Measurements from ENCODE around the gene ARG1.

ARG1 gene

DNA sequence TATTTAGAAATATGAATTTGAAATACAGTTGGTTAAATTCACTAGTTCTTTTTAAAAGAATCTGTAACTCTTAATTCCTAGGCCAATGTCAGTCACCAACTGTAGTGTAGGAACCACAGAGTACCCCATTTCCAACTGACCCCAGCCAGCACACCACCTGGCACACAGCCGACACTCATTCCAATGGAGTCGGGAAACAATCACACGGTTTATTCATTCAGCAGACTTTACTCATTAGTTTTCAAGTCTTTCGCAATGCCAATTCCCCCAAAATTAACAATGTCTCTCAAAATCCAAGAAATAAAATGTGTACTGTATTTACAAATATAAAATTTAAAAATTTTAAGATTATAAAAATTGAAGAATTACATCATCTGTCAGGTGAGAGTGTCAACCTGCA, 13.5 kb downstream of the ARG1 start:
- DNase-seq (ENCODE audit: low read depth) = no peak

DNA sequence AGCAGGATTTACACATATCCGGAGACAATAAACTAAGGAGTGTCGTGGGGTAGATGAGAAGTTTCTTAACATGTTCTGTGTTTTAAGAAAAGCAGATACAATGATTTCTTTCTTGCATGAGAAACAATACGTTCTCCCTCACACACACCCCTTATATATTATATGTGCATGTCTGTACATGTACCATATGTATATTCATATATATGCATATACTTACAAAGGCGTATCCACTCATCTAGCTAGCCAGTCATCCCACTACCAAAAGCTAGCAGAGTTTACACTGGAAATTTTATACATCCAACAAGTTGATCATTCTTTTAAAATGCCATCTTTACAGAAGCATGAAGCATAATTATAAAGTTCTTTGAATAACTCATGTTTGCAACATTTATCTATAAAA, 14.9 kb downstream of the ARG1 start:
- DNase-seq (ENCODE audit: low read depth) = no peak

DNA sequence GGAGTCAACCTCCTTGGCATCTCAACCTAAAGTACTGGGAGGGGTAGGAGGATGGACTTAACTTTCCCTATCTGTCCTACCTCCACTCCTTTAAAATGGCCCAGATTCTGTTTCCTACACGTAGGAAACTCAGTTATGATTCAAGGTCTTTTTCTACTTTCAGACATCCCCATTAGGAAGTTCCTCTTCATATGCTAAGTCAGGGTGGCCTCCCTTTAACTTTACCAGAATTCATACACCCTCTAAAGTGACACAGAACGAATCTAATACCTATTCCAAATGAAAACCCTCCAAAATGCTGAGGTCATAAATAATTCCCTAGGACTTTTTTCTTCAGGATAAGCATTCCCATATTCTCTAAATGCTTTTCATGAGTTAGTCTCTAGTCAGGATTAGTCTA, 15.6 kb downstream of the ARG1 start:
- DNase-seq (ENCODE audit: low read depth) = no peak

DNA sequence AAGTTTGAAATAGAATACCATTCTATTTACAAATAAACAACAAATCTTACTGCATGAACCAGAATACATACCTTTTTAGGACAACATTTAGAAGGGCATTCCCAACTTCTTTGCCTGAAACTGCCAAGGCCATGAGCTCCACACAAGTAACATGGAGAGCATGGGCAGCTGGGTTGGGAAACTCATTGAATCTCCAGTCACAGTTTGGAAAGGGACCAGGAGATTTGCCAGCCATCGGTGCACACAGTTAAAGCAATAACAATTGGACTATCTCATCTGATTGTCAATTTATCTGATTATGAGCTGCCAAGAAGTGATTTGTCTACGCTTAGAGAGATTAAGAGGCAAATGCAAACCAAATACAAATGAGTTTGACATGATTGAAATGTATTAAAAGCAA, 19.9 kb downstream of the ARG1 start:
- no peak for DNase-seq (ENCODE audit: low read depth)

DNA sequence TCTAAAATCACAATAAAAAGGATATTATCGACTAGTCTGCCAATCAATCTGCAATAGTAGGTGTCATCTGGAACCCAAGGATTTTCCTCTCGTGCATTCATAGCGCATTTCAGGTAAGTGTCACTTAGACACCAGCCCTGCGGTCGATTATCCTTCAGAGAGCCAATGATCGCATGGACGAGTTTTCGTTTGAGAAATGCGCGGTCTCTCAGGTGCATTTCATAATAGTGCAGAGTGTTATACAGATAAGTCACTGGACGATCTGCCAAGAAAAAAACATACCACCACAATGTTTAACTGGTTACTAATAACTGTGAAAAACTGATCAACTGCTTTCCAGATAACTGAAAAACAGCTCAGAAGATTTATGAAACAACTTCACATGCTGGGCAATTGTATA, 21.0 kb downstream of the ARG1 start:
- no peak for DNase-seq (ENCODE audit: low read depth)

DNA sequence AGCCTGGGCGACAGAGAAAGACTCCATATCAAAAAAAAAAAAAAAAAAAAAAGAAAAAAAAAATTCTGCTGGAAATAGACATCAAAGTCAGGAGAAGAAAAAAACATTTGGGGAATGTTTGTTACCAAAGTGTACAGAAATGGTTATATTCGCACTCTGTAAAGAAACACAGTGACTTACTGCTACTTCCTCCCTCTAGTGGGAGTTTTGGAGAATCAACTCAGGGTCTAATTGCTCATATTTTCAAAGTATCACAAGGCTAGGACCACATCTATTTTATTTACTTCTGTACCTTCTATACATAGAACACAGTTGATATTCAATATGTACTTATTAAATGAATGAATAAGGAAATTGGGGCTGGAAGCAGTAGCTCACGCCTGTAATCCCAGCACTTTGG, 24.4 kb downstream of the ARG1 start:
- DNase-seq (ENCODE audit: low read depth) = peak; percentile 9

DNA sequence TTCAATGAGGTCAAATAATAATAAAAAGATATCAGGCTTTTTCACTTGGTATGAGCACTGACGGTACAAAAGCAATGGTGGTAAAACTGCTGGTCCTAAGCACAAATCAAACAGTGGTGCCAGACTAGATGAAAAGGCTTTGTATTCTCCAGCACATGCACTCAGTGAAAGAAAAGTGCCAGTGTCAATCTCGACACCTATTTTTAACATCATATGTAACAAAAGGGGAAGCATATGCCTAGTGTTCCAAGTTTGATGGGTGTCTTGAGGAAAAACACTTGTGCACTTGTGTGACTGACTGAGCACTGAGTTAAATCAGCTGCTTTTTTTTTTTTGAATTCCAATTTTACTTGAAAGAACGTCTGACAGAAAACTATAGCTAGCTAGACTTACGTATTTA, 27.7 kb downstream of the ARG1 start:
- DNase-seq (ENCODE audit: low read depth) = no peak

DNA sequence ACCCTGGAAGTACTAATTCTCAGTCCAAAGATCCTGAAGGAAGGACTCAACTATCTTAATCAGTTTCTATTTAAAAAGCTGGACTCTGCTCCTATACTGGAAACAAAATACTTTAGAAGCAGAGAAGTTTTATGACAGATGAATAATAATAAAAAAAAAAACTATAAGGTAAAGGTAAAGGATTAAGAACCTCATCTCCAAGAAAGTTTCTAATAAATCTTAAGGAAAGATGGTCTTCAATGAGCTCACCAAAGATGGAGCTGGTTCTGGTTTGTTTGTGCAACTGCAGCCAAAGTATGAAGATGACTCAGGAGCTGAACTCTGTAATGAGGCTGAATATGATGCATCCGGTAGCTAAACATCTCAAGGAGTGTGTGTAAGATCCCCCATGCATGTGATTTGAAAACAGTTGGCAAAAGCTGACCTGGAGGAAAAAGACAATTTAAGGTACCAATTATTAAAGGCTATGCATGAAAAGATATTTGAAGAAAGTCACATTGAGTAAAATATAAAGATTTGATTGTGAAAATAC, 29.8 kb downstream of the ARG1 start:
- peak; percentile 90 for DNase-seq (ENCODE audit: low read depth)

DNA sequence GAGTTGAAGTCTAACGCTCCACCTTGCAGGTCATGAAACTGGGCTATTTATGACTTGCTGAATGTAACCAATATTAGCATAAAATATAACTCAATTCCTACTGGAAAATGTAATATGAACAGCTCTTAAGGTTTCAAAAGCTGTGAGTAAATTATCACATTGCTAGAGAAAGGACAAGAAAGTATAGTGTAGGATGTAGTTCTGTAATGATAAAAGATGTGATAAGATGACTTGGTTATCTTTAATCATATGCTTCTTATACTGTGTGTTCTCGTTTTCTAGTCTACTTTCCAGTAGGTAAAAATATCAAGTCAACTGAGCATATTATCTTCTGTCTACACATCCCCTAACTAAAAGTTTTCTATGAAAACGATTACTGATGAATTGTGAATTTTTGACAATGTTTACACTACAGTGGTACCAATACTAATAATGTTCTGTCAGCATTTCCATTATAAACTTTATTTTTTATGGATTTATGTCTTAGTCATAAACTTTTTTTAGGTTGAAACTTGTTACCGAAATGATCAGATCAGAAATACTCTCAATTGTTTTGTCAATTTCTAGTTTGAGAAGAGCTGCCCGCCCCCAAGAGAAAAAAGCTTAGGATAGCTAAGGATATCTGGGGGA, 40.4 kb downstream of the ARG1 start:
- DNase-seq (ENCODE audit: low read depth) = no peak

DNA sequence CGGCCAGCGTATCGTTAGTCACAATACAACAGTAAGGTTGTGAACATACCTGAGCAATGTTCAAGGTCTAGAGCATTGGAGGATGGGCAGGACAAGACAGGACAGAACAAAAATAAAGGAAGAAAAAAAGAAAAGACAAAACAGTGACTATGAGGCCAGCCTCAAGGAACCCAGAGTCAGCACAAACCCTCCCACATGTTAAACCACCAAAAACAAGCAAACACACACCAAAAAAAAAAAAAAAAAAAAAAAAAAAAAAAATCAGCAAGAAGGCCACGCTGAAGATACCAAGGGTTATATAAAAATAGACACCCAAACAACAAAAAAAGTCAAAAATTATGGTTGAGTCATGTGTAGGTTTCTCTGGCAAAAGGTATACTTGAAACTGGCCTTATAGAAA, 42.2 kb downstream of the ARG1 start:
- DNase-seq (ENCODE audit: low read depth) = no peak

DNA sequence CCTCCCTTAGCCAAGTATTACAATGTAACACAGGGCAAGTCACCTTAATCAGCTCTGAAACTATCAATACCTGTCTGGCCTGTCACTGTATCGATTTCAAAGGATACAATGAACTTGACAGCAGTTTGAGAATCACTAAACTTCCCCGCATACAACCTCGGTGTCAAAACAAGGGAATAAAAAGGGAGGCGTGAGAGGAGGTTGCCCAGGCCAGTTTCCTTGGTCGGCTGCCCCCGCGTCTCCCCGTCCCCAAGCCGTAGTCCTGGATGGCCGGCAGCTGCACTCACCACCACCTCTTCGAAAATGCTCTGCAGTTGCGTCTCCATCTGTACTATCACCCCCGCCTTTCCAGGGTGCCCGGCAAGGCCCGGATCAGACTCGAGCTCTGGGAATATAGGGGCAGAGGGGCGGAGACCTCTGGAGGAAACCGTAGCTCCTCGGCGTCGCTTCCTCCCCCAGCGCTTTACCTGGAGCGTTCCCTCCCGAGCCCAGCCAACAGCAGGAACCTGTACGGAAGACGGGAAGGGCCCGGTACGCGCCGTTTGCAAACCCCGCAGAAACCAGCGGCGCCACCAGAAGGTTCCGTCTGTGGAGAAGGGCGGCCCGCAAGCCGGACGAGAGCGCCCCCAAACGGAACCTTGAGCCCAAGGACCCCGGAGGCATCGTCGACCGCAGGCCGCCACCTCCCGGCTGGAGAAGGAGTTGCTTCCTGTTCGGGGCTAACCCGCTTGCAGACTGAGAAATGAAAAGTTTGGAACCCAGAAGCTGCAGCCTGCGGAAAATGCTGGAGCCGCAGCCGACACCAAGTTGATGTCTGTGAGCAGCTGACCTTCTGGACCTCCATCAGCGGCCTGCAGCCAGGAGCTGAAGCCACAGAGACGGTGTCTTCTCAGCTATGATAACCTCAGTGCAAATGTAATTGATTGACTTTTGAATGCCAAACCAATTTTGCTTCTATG, 55.0 kb downstream of the ARG1 start, which contains the start of gene MED23:
Gene MED23 (minus strand): TSS at position 519 of the 959 bp plus-strand sequence. CDS start 193 bp downstream, at position 326.
- peak; percentile 93 for DNase-seq (ENCODE audit: low read depth)

DNA sequence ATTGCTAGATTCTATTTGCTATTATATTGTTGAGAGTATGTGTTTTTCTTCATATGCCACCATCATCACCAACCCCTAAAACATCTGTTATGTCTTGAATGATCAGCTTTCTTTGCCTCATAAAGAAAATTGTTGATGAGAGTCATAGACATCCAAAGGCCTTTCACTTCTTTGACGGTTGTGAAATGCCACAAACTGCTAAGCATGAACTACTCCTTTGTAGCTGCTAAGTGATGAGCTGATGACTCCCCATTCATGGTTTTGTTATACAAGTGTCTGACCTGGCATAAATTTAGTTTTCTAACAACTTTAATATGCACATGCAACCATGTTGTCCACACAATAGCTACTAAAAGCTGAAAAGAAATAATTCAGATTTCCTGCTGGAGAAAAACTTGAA, 55.7 kb downstream of the ARG1 start:
- no peak for DNase-seq (ENCODE audit: low read depth)

DNA sequence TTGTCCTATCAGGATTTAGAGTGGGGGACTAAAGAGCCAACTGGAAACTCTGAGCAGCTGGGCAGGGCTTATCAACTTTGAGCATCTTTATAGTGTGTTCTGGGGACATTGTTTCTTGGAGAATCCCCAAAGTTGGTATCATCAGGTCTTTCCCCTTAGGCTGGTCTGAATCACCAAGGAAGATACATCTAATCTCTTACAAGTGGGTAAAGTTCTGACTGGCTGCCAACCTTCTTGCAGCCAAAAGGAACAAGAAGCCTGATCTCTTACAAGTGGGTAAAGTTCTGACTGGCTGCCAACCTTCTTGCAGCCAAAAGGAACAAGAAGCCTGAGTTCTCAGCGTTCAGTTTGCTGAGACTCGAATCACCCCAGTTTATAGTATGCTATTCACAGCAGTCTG, 56.6 kb downstream of the ARG1 start:
- DNase-seq (ENCODE audit: low read depth) = peak; percentile 14

DNA sequence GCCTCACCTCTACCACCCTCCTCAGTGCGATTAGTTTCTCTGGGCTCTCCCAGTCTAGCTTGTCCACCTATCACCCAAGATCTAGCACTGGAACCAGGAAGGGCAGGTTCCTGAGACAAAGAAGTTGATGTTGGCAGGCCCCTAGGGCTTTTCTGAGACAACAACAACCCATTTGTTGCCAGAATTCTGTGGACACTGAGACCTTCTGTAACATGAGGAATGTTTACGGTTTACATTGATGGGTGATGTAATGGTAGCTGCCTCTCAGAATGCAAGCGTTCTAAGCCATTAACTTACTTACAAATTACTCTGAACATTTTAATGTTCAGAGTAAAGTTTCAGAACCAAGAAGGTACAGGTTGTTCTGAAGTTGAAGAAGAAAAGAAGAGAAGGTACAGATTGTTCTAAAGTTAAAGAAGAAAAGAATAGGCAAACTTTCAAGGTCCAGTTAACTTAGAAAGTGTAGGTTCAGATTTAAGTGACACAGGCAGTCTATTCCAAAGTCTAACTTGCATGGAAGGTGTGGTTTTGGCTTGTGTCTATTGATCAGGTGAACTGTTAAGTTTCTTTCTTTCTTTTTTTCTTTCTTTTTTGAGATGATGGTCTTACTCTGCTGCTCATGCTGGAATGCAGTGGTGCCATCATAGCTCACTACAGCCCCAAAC, 58.7 kb downstream of the ARG1 start:
- no peak for DNase-seq (ENCODE audit: low read depth)

All from amniotic epithelial cell (primary cell).